Measurements from ENCODE around the gene MCRIP1.

The MCRIP1 gene, protein sequence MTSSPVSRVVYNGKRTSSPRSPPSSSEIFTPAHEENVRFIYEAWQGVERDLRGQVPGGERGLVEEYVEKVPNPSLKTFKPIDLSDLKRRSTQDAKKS

DNA sequence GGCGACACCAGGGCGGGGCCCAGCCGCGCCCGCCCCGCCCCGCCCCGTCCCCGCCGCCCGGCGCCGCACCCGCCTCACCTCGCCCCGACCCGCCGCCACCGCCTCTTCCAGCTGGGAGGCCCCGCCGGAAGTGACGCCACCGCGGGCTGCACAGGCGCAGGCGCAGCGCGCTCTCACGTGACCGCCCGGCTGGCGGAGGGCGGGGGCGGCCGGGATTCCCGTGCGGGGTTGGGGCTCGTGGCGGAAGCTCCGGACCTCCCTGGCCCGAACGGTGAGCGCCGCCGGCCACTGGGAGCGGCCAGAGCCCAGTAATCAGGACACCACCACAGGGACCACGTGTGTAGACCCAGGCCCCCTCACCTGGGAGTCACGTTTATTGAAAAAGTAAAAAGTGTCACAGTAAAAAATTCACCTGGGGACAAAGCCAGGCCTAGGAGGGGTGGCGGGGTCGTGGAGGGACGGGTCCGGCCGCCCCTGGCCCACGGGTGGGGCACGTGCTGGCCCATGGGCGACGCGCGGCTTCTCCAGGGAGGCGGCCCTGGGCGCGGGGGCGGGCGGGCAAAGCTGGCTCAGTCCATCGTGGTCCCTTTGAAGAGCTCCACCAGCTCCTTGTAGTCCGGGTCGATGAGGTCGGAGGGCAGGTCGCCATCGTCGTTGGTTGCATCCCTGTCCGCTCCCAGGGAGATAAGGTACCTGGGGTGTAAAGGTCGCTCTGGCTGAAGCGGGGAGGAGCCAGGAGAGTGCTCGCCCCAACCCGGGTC, at the start of gene MCRIP1:
Gene MCRIP1 (minus strand): TSS at position 132 of the 761 bp plus-strand sequence. CDS start 8,785 bp downstream, outside the sequence.
- peak; percentile 98 for DNase-seq

DNA sequence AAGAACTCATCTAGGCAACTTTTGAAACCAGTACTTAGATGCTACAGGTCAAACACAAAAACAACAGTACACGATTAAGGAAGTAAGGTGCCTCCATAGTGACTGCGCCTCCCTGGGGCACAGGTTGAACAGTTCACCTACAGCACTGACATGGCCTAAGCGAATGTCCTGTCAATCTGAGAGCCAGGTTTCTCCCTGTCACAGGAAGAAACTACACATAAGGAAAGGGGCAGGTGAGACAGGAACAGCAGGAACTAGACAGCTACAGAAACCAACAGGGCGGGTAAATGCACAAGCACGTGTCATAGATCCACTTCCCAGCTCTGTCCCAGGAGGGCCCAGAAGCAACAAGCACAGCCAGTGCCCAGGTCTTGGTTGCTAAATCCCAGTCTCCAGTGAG, 46.0 kb upstream of the MCRIP1 start:
- DNase-seq = no peak

DNA sequence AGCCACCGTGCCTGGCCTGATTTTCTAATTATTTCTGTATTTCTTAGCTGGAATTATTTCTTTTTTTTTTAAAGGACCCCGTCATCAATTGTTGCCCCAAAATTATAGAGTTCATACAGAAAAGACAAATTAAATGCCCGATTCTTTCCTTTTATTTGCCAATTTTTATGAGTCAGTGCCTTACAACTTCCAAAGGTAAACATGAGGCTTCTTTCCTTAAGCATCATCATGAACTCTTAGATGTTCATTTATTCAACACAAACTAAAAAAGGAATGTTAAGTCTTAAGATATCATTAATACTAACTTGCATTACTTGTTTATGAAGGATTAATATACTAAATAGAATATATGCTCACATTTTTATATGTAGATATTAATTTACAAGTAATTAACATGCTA, 45.2 kb upstream of the MCRIP1 start:
- DNase-seq = no peak

DNA sequence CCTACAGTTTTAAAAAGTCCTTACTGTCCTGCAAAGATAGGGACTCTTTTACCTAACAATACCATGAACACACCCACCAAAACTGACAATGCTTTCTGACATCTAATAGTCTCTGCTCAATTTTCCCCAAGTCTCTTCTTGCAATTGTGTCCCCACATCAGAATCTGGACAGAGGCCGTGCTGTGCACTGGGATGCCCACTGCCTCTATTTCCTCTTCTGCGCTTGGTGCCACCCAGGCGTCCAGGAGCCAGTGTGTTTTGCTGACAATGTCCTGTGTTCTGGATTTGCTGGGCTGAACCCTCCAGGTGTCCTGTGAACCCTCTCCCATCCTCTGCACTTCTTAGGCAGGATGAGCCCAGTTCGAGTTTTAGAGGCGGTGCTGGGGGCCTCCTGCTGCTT, 44.5 kb upstream of the MCRIP1 start:
- DNase-seq = no peak

DNA sequence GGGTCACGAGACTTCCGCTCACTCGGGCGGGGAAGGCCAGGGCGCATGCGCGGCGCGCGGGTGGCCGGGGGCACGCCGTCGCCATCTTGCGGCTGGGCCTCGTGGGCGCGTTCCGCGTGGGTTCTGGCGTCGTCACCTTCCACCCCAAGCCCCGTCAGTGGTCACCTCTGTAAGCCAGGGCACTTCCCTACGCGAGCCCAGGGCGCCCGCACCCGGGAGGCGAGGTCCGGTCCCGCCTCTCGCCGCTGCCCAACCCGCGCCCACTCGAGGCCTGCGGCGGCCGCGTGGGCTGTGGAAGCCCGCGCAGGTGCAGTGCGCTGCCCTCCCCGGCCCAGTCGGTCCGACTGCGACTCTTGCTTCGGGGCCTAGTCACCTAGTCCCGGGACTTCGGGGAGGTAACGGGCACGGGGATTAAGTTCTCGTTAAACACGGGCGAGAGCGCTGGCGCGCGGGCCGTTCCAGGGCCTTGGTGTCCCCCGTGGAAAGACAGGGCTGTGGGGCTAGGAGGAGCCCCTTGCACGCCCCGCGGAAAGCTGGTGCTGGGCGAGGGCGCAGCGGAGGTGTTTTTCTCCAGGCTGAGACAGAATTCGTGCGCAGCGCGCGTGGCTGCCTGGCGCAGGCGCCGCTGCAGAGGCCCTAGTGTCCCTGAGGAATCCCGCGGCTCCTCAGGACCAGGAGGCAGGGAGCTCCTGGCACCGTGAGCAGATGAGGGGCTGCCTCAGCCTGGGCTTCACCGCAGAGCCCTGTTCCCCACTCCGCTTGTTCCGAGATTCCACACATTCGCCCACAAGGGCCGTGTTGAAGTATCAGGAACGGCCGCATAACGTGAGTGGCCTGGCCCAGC, 38.5 kb upstream of the MCRIP1 start:
- DNase-seq = peak; percentile 97

DNA sequence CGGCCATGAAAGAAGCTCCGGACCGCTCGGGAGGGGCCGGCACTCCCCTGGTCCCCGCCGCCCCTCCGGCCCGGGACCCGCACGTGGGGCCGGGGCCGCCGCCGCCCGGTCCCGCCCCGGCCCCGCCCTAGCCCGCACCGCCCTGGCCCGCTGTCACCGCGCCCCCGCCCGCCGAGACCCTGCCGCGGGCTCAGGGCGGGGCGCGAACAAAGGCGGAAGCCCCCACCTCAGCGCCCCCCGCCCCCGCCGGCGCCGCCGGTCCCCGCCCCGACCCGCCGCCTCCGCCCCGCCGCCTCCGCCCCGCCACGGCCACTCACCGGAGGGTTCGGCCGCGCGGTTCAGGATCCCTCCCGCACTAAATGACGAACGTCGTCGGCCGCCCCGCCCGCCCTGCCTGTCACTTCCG, 37.9 kb upstream of the MCRIP1 start, which contains the start of gene ARHGDIA:
Gene ARHGDIA (minus strand): TSS at position 357 of the 406 bp plus-strand sequence. CDS start 1,407 bp downstream, outside the sequence.
- DNase-seq = no peak

DNA sequence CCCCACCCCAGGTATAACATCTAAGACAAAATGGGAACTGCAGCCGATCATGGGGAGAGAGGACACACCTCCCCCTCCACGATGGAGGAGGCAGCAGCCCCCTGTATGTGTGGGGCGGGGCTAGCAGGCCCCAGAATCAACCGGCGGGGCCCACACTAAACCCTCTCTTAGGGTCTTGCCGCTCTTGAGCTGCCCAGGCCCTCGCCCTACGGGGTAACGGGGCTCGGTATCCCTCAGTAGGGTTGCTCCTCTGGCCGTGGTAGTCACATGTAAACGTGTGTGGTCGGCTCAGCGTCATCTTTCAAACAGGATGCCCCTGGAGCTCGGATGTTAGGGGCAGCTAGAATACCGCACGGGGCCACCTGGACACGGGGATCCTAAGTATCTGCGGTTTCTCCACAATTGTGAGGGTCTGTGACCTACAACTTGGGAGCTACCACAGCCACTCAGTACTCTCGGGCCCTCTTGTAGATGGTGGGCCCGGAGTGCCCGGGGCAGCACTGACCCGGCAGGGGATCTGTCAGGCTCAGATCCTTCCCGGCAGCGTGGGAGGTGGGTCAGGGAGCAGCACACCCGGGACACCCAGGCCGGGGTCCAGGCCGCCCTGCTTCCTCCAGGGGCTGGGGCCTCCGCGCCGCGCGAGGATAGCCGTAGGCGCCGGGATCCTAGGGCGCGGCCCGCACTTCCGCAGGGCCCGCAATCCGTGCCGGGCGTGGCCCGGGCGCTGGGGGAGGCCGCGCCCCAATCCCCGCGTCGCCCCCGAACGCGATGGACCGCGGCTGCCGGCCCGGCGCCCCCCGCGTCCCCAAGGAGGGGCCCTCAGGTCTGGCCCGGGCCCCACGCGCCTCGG, 37.3 kb upstream of the MCRIP1 start:
- DNase-seq = peak; percentile 64

DNA sequence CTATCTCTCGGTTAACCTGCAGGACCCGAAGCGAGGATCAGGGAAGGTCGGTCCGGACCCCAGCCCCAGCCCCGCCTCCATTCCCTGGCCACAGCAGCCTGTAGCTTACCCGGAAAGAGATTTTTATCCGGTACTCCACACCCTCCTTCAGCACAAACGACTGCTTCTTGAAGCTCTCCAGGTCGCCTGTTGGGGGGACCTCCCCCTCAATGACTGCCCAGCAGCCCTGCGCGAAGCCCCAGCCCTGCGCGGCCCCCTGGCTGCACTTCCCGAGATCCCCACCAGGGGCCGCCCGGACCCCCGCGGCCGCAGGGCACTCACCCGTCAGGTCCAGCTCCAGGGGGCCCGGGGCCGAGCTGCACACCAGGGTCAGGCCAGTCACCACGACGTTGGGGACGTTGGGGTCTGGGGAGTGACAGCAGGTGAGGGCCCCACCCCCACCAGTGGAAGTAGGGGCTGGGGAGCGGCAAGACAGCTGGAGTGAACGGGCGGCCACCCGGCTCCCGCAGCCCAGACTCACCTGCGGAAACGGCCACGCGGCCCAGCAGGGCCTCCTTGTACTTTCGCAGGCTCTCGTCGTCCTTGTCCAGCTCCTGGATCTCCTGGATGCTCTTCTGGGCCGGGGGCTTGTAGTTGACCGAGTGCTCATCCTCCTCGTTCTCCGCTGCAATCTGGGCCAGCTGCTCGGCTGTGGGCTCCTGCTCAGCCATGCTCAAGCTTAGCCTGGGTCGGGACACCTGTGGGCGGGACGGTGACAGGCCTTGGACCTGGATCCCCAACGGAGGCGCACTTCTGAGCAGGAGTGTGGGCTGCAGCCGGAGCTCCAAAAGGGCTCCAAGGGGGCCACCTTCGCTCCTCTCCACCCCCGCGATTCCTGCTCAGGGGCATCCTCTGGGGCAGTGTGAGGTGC, 36.4 kb upstream of the MCRIP1 start:
- peak; percentile 77 for DNase-seq

DNA sequence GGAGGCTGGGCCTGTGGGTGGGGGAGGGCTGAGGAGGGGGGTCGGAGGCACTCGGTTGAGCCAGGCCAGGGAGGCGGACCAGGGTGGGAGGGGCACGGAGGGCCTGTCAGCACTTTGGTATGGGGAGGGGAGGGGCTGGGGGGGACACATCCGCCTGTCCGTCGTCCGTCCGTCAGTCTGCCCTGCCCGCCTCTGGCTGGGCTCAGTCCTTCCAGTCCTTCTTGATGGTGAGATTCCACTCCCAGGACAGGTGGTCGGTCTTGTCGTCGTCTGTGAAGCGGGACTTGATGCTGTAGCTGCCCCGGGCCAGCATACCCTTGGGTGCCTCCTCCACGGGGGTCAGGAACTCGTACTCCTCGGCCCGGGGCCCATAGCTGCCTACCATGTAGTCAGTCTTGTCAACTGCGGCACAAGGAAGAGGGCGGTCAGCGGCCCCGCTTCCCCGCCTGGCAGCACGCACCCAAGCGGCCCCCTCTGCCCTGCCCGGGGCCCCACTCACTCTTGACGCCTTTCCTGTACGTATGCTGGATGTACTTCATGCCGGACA, 35.7 kb upstream of the MCRIP1 start:
- no peak for DNase-seq

DNA sequence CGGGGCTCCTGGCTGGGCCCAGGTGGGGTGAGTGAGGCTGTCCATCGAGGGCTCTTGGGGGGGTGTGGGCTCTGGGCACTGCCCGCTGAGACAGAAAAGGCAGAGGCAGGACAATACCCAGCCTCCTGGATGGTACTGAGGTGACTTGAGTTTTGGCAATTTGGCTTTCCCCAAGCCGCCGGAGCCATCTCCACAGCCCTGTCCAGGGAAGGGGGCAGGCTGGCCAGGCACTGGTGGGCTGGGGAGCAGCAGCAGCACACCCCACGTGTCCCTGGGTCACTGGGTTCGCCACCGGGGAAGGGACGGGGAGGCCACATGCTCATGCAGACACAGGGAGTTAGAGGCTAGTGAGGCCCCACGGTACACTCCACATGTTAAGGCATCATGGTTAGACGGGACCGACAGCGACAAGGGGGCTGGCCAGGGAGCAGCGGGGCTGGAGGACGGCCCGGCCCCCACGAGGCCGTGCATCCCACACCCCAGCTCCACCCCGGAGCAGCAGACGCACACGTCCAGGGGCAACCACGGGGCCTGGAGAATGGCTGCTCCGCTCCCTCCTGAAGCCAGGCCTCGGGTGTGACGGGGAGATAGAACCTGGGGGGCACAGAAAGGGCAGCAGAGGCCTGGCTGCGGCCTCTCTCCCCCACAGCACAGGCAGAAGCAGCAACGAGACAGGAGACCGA, 35.0 kb upstream of the MCRIP1 start:
- peak; percentile 38 for DNase-seq

DNA sequence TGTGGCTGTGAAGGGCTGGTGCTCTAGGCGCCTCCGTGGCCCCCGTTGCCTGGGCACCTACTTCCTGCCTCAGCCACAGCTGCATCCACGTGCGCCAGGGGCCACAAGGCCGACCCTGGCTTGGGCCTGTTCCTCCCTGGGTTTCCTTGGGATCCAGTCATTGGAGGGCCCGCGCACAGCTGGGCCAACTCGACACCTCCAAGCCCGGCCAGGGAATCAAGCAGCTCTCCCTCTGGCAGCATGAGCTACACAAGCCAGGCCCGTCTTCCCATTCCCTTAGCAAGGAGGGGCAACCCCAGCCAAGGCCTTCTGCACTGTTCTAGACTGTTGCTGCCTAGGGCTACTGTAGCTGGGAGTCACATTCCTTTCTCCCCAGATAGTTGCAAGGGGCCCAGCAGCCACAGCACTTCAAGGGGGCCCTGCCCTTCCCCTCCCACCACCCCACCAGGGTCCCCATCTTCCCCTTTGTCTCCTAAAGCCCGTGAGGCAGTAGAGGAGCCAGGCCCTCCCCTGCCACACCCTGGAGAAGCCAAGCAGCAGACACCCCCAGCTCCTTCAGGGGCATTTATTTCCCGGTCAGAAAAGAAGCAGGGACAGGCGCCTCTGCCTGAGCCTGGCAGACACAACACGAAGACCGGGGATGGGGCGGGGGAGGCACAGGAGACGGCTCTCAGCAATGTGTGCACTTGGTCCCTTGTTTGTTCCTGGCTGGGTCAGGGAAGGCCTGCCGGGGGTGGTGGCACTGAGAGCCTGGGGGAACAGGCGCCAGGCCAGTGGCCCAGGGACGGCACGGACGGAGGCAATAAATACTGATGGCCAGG, 34.3 kb upstream of the MCRIP1 start:
- DNase-seq = peak; percentile 54

DNA sequence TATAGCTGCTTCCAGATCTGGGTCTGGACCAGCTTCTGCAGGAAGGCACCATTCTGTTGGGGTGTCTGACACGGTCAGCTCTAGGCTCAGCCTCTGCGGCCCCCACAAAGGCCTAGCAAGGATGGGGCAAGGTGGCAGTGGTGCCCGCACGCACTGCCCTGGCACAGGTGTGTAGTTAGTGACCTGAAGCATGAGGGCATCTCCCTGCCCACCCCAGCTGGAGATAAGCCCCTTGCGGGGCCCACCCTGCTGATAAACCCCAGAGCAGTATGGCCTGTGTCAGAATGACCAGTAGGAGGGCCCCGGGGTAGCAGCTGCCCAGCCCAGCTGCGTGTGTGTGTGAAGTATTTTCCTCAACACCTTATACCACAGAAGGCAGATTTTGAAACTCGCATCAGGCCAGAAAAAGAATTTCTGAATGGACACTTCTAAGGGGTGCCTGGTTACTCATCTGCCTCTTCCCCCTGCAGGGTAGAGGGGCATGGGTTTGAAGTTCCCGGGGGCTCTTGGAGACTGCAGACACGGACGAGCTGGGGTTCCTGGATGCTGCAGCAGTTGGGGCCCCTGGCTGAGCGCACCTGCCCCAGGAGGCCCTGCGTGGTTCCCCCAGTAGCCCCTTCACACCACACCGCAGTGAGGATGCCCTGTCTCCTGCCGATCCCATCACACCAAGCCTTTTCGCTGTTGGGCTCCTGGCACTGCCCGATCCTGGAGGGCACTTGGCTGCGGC, 33.5 kb upstream of the MCRIP1 start:
- peak; percentile 39 for DNase-seq

DNA sequence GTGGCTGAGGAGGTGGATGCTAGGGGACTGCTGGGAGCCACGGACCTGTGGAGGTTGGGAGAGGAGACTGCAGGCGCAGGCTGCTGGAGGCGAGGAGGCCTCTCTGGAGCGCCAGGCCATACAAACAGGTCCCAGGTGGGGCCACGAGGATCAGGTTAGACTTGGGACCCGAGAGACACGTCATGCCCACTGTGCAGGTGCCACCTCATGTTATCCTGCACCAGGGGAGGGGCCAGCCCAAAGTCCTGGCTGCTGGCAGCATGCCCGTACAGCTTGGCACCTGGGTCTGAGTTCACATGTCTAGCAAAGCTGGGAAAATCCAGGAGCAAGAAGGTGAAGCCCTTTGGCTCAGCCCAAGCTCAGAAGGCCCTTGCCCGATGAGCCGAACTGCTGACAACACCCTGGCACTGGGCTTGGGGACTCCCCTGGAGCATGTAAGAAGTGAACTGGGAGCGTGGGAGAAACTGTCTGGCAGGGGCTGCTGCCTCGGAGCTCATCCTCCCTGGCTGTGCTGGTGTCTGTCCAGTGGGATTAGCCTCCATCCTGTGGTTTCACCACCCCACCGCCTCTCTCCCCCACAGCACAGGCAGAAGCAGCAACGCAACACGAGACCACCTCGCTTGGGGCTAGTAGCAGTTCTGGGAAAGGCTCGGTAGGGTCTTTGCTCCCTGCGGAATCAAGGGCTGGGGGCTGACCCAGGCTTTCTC, 32.8 kb upstream of the MCRIP1 start:
- DNase-seq = peak; percentile 39

DNA sequence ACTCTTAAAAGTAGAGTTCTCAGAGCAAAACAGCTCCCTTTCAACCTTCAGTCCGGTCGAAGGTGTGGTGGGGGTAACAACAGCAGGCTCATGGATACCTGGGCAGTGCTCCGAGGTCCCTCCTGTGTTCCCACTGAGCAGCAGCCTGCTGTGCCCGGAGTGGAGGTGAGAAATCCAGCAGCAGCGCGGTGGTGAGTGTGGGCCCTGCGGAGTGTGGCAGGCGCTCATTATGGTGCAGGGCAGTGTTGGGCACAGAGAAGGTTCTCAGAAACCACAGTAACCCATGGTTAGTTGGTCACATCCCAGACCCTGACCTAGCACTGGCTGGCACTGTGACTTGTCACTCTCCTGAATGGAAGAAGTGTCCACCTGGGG, 32.3 kb upstream of the MCRIP1 start:
- no peak for DNase-seq

DNA sequence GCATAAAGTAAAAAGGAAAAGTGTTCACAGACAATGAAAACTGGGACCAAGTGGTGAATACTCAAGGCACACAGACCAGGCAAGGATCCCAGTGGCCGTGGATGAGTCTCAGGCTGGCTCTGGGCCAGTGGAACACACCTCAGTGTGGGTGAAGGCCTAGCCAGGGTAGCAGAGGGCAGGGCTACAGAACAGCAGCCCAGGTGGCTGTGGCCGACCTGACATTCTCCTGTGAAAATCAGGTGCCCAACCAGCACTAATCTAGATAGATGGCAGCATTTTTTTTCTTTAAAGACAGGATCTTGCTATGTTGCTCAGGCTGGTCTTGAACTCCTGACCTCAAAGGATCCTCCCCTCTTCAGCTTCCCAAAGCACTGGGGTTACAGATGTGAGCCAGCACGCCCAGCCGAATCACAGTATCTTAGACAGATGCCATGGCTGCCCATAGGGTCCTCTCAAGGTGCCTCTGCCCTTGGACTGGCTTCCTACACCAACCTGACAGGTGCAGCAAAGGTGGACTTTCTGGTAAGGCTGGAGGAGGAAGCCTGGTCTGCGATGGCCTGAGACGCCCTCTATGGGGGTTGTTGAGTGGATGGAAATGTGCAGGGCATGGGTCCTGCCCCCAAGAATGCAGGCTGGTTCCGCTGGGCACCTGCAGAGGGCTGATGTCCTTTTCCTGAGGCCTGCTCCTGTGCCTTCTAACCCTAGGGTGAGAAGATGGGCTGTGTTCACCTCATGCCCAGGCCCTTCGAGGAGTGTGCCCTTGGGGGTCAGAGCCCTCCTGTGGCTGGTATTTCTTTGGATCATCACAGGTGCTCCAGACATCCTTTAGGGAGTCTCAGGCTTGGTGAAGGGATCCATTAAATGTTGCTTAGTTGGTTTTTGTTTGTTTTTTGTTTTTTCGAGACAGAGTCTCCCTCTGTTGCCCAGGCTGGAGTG, 31.0 kb upstream of the MCRIP1 start:
- no peak for DNase-seq

DNA sequence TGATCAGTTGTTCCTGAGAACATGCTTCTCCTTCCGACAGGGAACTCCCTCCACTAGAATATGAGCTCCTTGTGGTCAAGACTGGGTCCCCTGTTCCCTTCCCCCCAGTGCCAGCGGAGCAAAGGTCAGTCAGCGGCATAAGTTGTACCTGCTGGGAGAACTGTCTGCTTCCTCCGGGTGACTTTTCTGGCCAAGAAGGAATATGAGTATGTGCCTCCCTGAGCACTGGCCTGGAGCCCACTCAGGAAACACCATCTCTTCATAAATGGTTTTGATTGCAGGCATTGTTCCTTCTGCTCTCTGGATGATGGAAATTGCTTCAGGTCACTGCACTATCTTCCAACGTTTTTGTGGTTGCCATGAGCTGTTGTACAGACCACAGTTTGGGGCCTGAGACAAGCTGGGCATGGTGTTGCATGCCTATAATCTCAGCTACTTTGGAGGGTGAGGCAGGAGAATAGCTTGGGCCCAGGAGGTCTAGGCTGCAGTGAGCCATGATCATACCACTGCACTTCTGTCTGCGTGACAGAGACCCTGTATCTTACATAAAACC, 30.1 kb upstream of the MCRIP1 start:
- DNase-seq = no peak

Data from stimulated activated CD8-positive, alpha-beta memory T cell treated with anti-CD3 and anti-CD28 coated beads, Interleukin-4, amount 100 ng/mL, for 48 hours (primary cell).